Keratinocyte (primary cell): ENCODE data around the gene DMRTA2.
A peak's percentile ranks its signal among the peaks of the same experiment; 100 is the strongest.

ENCODE experiments used
- CTCF ChIP-seq, 3 experiments: IDR thresholded peaks in 1 of 3; conservative IDR thresholded peaks in 1 of 3; optimal IDR thresholded peaks in 1 of 3; 2 replicates in 2 of 3; 3 replicates in 1 of 3; pipeline versions ENCODE3 to v1.5.1; 2011; ENCODE audit warnings: low read length in 3 of 3, mild to moderate bottlenecking in 3 of 3, moderate library complexity in 2 of 3, control low read depth in 1 of 3, inconsistent platforms in 1 of 3; ENCODE audit not compliant: insufficient read depth in 2 of 3; ENCODE audit errors: extremely low read depth in 1 of 3
- EZH2 ChIP-seq: IDR thresholded peaks from one replicate; pipeline ENCODE4 v1.6.1; 2012; ENCODE audit warnings: inconsistent platforms, mild to moderate bottlenecking, low read length, moderate library complexity

DNA sequence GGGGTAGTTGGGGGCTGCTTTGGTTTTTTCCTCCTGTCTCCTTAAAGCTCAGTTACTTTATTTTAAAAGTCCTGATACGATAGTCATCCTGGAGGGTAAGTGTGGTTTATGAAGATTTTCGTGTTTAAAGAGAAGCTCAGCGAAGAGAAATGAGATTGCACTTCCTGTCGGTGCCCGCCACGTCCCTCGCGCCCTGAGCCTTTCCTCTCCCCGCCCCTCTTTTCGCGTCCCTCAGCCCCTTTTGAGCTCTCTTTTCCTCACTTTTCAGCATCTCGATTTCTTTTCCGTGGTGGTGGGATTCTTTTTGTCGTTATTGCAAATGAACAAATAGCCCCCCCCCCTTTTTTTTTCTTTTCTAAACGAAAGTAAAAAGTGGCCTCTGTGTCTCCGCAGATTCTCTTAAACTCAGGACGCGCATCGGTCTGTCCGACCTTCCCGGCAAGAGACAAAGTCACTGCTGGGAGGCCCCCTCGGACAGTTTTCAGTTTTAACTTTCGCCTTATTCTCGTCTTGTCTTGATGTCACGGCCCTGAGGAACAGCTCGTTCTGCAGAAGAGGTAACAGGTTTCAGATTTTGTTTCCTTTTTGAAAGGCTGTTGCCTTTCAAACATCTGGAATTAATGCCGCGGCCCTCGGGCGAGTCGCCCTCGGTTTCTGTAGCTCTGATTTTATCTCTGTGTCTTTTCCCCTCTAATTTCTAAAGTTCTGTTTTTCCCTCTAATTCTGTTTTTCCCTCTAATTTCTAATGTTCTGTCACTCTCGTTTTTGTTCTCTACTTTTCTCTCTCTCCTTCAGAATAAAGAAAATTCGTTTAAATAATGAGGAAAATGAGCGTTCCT lies 1.0 kb upstream of the DMRTA2 start:
- no peak for TF ChIP-seq CTCF (optimal IDR thresholded peaks at IDR 0.05 in 1 of 3, IDR thresholded peaks at IDR 0.05 in 1 of 3, conservative IDR thresholded peaks at IDR 0.05 in 1 of 3; ENCODE audit: extremely low read depth in 1 of 3, insufficient read depth in 2 of 3, low read length in 3 of 3)
- TF ChIP-seq EZH2 = peak; percentile 87
